Vagina (tissue), 2 donors: Measurements from ENCODE around the gene IL17C.

Experiments
- POLR2AphosphoS5 ChIP-seq, 2 donors: sonication (generic); formaldehyde crosslinking; IDR thresholded peaks; one replicate each; pipeline ENCODE4 v1.9.0; 2017; ENCODE audit warnings: antibody characterized with exemption in 2 of 2, mild to moderate bottlenecking in 2 of 2, low read depth in 1 of 2; ENCODE audit not compliant: insufficient read depth in 1 of 2
- TF ChIP-seq, protein P1 (sequence below), 3 experiments: fragments of 450-650 bp in 2 of 3; fragments of 200-600 bp in 1 of 3; sonication (generic) in 1 of 3; IDR thresholded peaks; one replicate each; pipeline ENCODE4 v1.5.1; 2017 to 2019; ENCODE audit warnings: antibody characterized with exemption in 3 of 3, mild to moderate bottlenecking in 2 of 3, moderate library complexity in 2 of 3

DNA sequence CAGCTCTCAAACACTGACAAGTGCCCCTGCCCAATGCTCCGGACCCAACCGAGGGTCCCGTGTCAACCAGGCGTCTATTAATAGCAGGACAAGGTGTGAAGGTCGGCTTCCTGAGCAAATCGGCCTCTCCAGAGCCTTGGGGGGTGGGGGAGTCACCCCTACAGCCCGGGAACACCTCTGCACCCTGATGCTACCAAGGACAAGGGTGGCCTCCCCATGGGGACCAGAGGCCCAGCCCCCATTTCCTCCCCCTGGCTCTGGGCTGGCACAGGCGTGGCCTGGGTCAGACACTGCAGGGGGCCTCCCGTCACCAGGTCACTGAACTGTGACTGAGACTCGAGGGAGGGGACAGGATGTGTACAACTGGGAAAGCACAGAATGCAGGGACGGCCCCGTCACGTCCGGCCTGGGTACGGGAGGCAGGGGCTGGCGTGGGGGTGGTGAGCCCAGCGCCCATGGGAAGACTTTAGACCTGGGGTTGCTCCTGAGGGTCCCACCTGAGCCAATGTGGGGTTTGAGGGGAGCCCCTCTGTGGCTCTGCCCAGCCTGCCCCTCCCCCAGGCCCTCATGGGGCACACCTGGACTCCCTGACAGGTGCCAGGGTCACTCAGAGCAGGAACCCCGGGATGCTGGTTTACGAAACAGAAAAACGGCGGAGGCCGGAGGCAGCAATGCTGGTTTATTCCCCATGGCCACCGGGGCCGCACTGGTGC, 13.1 kb downstream of the IL17C start:
- TF ChIP-seq, protein P1, sequence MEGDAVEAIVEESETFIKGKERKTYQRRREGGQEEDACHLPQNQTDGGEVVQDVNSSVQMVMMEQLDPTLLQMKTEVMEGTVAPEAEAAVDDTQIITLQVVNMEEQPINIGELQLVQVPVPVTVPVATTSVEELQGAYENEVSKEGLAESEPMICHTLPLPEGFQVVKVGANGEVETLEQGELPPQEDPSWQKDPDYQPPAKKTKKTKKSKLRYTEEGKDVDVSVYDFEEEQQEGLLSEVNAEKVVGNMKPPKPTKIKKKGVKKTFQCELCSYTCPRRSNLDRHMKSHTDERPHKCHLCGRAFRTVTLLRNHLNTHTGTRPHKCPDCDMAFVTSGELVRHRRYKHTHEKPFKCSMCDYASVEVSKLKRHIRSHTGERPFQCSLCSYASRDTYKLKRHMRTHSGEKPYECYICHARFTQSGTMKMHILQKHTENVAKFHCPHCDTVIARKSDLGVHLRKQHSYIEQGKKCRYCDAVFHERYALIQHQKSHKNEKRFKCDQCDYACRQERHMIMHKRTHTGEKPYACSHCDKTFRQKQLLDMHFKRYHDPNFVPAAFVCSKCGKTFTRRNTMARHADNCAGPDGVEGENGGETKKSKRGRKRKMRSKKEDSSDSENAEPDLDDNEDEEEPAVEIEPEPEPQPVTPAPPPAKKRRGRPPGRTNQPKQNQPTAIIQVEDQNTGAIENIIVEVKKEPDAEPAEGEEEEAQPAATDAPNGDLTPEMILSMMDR (IDR thresholded peaks at IDR 0.05): no peak
- peak in 1 of 2 donors; percentile 37 for TF ChIP-seq POLR2AphosphoS5 (IDR thresholded peaks at IDR 0.05; ENCODE audit: insufficient read depth in 1 of 2, low read depth in 1 of 2)
